Aorta (tissue), 5 donors: Measurements from ENCODE around the gene TXNDC16. TPM values are rescaled to one million over a fixed set of nuclear protein-coding genes. Genes with fewer than 3 reads are reported as not detected.

Experiments used
- ATAC-seq: fragments of 200-7000 bp; cut with Tn5 transposase; one replicate; pipeline ENCODE4 v1.9.1; 2022; ENCODE audit warnings: moderate library complexity; ENCODE audit not compliant: low FRiP score
- DNase-seq, 2 donors: peaks; one replicate each; pipeline ENCODE4 v3.0.0-alpha.2; 2020
- H3K27ac ChIP-seq, 2 donors: one replicate each; pipeline ENCODE4 v1.5.1; 2013; ENCODE audit warnings: low read length in 2 of 2, mild to moderate bottlenecking in 2 of 2, moderate library complexity in 2 of 2, control low read depth in 1 of 2, inconsistent platforms in 1 of 2, low read depth in 1 of 2
- H3K27me3 ChIP-seq, 2 donors: one replicate each; pipeline ENCODE4 v1.6.1; 2013; ENCODE audit warnings: control low read depth in 1 of 2, low read length in 1 of 2, mild to moderate bottlenecking in 1 of 2, moderate library complexity in 1 of 2; ENCODE audit not compliant: insufficient read depth in 2 of 2, control insufficient read depth in 1 of 2
- H3K36me3 ChIP-seq, 2 donors: one replicate each; pipeline ENCODE4 v1.6.1; 2013; ENCODE audit warnings: control low read depth in 1 of 2, low read length in 1 of 2, mild to moderate bottlenecking in 1 of 2; ENCODE audit not compliant: insufficient read depth in 2 of 2, control insufficient read depth in 1 of 2
- H3K4me1 ChIP-seq, 2 donors: one replicate each; pipeline ENCODE4 v1.6.1; 2013; ENCODE audit warnings: low read length in 2 of 2, control low read depth in 1 of 2, mild to moderate bottlenecking in 1 of 2, moderate library complexity in 1 of 2; ENCODE audit not compliant: insufficient read depth in 2 of 2, control insufficient read depth in 1 of 2
- H3K4me3 ChIP-seq, 2 donors: one replicate each; pipeline ENCODE4 v1.5.1; 2013; ENCODE audit warnings: low read length in 2 of 2, control low read depth in 1 of 2, mild to moderate bottlenecking in 1 of 2
- H3K9me3 ChIP-seq: one replicate; pipeline ENCODE4 v1.6.1; 2013; ENCODE audit warnings: mild to moderate bottlenecking, low read length; ENCODE audit not compliant: control insufficient read depth
- WGBS, 2 donors: extraction: QIAGEN DNeasy Blood & Tissue Kit; methylation state at CpG; one replicate each; pipeline ENCODE4 v1.1.7; 2013; 5-methylcytosine and 5-hydroxymethylcytosine counted together
- intact Hi-C, 2 donors: fragments of 100-400 bp; cut with DNase I; formaldehyde crosslinking; loops; one replicate each; pipeline versions ENCODE4 v1.14.2 to v1.15.0; 2022
- polyA plus RNA-seq, 2 donors: library from polyadenylated mRNA; stranded (reverse); fragments of 200-250 nt; gene quantifications; one replicate each; pipeline ENCODE4 v1.2.3, GENCODE V29; 2013
- total RNA-seq, 2 donors: library from RNA; stranded (reverse); fragmentation: NEBNext Ultra II Directional; extraction: Animal tissue kit (Norgen Biotek cat#: 25700); gene quantifications; one replicate each; pipeline ENCODE4 v1.2.1, GENCODE V29; 2021
- donor health status: healthy with polysubstance abuse.
- donor health status: Bipolar disorder and iron deficiency.
- donor health status: DM: no; HTN: no; CAD: no.
- donor health status: DM: no; HTN: no; CAD: no.
- donor health status: DM: yes; HTN: yes; CAD: no.

TXNDC16 gene
- total and polyA plus RNA-seq, 4 donors = 2.5 to 10.7 (median 9.4) TPM

DNA sequence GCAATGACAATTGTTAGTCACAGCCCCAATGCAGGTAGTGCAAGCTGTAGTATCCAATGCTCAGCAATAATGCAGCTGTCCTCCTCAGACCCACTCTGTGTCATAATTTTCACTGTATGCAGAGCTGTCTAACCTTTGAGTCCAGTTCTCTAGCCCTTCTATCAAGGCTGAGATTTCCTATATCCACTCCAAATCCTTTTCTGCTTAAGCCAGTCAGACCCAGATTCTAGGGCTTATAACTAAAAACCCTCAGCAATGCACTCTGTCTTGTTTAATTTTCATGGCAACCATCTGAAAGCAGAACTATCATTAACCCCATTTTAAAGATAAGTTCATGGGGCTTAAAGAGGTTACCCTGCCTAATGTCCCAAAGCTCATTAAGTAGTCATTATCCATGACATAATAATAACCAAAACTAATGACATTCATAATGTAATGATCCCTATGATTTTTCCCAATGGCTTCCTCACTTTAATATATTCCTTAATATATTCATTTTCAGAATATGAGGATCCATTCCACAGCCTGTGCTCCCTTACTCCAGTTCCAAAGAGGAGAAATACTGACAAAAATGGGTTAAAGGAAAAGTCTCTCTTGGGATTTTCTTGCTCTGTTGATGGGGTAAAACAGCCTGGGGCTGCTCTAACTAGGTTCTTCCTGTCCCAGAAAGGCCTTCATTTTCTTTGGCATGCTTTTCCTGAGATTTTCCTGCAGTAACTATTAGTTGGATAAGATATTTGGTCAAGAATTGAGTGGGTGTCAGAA lies 29.5 kb downstream of the TXNDC16 start:
- H3K4me3 ChIP-seq = no peak overlapping the region
- H3K9me3 ChIP-seq = no peaks in the 10 kb centered on the region
- no peaks in the 10 kb centered on the region for H3K36me3 ChIP-seq
- intact Hi-C loops = no loop called here
- no peaks in the 10 kb centered on the region for H3K27me3 ChIP-seq
- DNase-seq (no peak), ATAC-seq (no peak)
- no peaks in the 10 kb centered on the region for H3K4me1 ChIP-seq
- H3K27ac ChIP-seq = no peak overlapping the region

DNA sequence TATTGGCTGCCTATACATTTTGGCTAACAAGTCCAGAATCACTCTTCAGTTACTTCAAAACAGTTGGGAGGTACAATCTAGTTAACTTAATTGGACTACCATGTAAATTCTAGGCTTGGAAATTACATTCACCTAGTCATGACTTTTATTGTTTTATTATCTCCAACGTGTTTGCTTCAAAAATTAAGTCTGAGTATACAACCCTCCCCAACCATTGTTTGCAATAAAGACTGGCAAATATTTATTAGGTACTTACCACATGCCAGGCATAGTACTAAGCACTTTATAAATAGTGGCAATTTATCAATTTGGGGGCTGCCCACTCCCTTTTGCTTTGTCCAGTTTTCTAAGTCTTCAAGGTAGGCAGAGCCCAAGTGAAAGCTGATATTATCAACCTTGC lies 30.3 kb downstream of the TXNDC16 start:
- ATAC-seq = no peak
- WGBS, 2 donors = 42% methylated on average over 1 of the region's 1 CpG

DNA sequence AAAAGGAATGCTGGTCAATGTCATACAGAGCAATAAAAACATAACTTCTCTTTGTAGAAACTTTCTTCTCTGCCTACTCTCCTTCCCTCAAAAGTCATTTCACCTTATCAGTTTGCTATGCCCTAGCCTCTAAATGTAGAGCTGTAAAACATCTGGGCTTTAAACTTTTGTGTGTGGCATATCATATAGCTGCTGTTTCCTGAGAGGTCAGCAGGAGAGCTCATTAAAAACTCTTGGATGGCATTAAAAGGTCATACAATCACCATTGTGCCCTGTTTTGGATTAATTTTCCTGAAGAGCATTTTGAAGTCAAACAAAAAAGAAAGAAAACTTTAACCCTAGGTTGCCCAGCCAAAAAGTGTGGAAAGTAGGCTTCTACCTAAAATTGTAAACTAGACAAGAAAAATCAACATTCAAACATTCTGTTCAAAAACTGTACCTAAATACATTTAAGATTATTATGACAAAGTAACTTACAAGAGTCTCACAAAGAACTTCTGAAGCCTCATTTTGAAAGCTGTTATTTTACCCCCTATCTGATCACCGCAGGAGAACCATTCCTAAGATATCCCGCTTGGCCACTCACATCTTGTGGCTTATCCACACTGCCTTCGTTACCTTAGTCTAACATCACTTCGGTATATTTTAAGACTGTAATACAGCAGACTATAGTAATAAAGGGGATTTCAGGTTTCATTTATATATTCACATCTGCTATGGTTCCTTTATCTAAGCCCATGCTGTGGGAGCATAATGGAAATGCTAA lies 38.1 kb downstream of the TXNDC16 start:
- no peaks in the 10 kb centered on the region for H3K36me3 ChIP-seq
- intact Hi-C loops = no loop called here
- DNase-seq (no peak), ATAC-seq (no peak)
- no peak overlapping the region for H3K27ac ChIP-seq
- WGBS, 2 donors = 86 to 92% methylated on average over 4 of the region's 4 CpGs
- H3K4me1 ChIP-seq = no peaks in the 10 kb centered on the region
- H3K9me3 ChIP-seq = no peaks in the 10 kb centered on the region
- no peaks in the 10 kb centered on the region for H3K27me3 ChIP-seq
- no peak overlapping the region for H3K4me3 ChIP-seq

More for the DNA sequence above, 30.3 kb downstream of the TXNDC16 start:
- H3K27me3 ChIP-seq = no peaks in the 10 kb centered on the region
- H3K9me3 ChIP-seq = no peaks in the 10 kb centered on the region
- H3K27ac ChIP-seq = no peak overlapping the region
- no peak overlapping the region for H3K4me3 ChIP-seq
- no peaks in the 10 kb centered on the region for H3K36me3 ChIP-seq
- no peak for DNase-seq
- H3K4me1 ChIP-seq = no peaks in the 10 kb centered on the region
- intact Hi-C loops = no loop called here

GRCh38 chr14:52513249-52513648 lies 39.1 kb downstream of the TXNDC16 start:
- intact Hi-C loops = no loop called here
- no peak overlapping the region for H3K4me3 ChIP-seq
- WGBS, 2 donors = 81 to 86% methylated on average over 1 of the region's 1 CpG

GRCh38 chr14:52494444-52494843 lies 57.9 kb downstream of the TXNDC16 start:
- Histone ChIP-seq H3K36me3 (no peaks in the 10 kb centered on the region), H3K4me1 (no peaks in the 10 kb centered on the region), H3K27ac (no peak overlapping the region), H3K4me3 (no peak overlapping the region), H3K9me3 (peaks cover 2% of the 10 kb centered on the region), H3K27me3 (no peaks in the 10 kb centered on the region)
- WGBS, 2 donors = 86 to 96% methylated on average over 1 of the region's 1 CpG
- ATAC-seq = no peak
- intact Hi-C loops = no loop called here
- DNase-seq = no peak

More at GRCh38 chr14:52513249-52513648, 39.1 kb downstream of the TXNDC16 start:
- Histone ChIP-seq H3K9me3 (no peaks in the 10 kb centered on the region), H3K27me3 (no peaks in the 10 kb centered on the region), H3K4me1 (no peaks in the 10 kb centered on the region), H3K36me3 (no peaks in the 10 kb centered on the region), H3K27ac (no peak overlapping the region)
- no peak for DNase-seq
- no peak for ATAC-seq

GRCh38 chr14:52485350-52485960 lies 66.8 kb downstream of the TXNDC16 start:
- Histone ChIP-seq H3K27me3 (no peaks in the 10 kb centered on the region), H3K36me3 (peaks cover 0 to 1% of the 10 kb centered on the region in 2 donors), H3K27ac (no peak overlapping the region), H3K4me1 (no peaks in the 10 kb centered on the region), H3K9me3 (no peaks in the 10 kb centered on the region), H3K4me3 (no peak overlapping the region)
- WGBS, 2 donors = 87% methylated on average over 4 of the region's 4 CpGs
- intact Hi-C loops = no loop called here
- ATAC-seq = no peak
- no peak for DNase-seq

DNA sequence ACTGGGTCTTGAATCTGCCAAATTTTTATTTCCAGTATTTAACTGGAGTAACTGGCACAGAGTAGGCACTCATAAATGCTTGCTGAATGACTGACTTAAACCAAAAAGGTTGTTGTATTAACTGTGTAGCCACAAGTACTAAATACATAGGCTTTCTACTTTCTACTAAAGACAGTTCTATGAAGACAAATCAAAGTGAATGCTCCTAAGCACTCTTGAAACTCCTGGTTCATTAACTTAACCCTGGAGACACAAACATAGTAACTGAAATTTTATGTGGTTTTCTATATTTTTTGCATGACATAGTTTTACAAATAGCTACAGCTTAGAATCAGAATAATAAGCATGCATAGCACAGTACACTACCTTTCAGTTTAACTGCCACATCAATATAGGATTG lies 70.4 kb downstream of the TXNDC16 start:
- no peak overlapping the region for H3K4me3 ChIP-seq
- no peaks in the 10 kb centered on the region for H3K36me3 ChIP-seq
- H3K27ac ChIP-seq = no peak overlapping the region
- ATAC-seq (no peak), DNase-seq (no peak)
- H3K27me3 ChIP-seq = no peaks in the 10 kb centered on the region
- no peaks in the 10 kb centered on the region for H3K9me3 ChIP-seq
- no peaks in the 10 kb centered on the region for H3K4me1 ChIP-seq
- intact Hi-C loops = no loop called here

DNA sequence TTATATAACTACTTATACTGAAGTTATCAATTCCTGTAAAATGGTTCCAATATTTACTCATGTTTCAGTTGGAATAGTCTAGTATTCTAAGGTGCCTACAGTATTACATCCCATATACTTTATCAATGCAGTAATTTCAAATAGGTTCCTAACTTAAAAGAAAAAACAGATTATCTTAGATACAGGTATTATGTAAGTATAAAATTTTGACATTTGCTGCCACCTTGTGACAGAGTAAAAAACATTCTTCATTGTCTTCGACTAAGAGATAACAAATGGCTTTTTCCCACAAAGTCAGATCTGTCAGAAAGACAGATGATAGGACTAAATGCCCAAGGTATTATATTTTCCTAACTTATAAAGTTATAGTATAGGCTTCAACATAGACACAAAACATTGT lies 78.7 kb downstream of the TXNDC16 start:
- peaks cover 0 to 2% of the 10 kb centered on the region in 2 donors for H3K36me3 ChIP-seq
- ATAC-seq = no peak
- intact Hi-C loops = loop anchor here in 1 of 2 donors (5.0 kb wide), 1 partner anchor 176 kb away; no protein-coding TSS in a partner anchor
- no peaks in the 10 kb centered on the region for H3K9me3 ChIP-seq
- no peaks in the 10 kb centered on the region for H3K4me1 ChIP-seq
- no peak overlapping the region for H3K27ac ChIP-seq
- DNase-seq = no peak
- no peak overlapping the region for H3K4me3 ChIP-seq
- 10 to 14% methylated on average over 1 of the region's 1 CpG for WGBS, 2 donors
- H3K27me3 ChIP-seq = no peaks in the 10 kb centered on the region
